Measurements from ENCODE around the gene GPC3. TPM values are rescaled to one million over a fixed set of nuclear protein-coding genes. Genes with fewer than 3 reads are reported as not detected.
A peak's percentile ranks its signal among the peaks of the same experiment; 100 is the strongest.

GPC3 gene
- total RNA-seq, 1 experiment from 2014 or later = 0.24 TPM

DNA sequence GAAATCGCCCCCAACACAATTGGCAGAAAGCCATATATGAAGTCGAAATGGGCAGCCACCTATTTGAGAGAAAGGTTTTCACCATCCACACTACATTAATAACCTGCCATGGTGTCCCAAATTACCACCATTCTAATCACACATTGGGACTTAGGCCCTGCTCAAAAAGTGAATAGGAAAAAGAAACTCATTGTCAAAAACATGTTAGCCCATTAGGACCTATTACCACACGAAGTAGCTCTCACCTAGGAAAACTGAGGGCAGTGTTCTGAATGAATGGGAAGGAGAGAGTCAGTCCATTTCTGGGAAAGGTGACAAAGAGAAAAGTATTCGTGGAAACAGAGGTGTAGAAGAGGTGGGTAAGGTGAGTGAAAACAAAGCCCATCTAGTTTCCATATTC lies 60.8 kb downstream of the GPC3 start:
- no peaks in the 10 kb centered on the region for H3K4me1 ChIP-seq (ENCODE audit: insufficient read depth, low read length, poor library complexity, severe bottlenecking)
- ChIA-PET CTCF (no interaction called here), POLR2A (ENCODE audit: low non-redundant PET) (no interaction called here)
- DNase-seq (ENCODE audit: low spot score) = no peak
- intact Hi-C loops (cut with micrococcal nuclease; ENCODE audit: unreplicated experiment) = loop anchor here (5.0 kb wide), 1 partner anchor 132 kb away; no protein-coding TSS in a partner anchor
- no peak overlapping the region for H3K4me3 ChIP-seq (ENCODE audit: low read depth, low read length, poor library complexity, severe bottlenecking)
- H3K9me3 ChIP-seq (ENCODE audit: low read depth, low read length, poor library complexity, severe bottlenecking) = no peaks in the 10 kb centered on the region
- no peak for TF ChIP-seq CTCF (conservative IDR thresholded peaks at IDR 0.05; ENCODE audit: low read depth, low read length)
- TF ChIP-seq EZH2 (IDR thresholded peaks at IDR 0.05; ENCODE audit: borderline replicate concordance, low read depth, low read length, poor library complexity, severe bottlenecking) = no peak
- BruUV-seq (replicated peaks) = no TSS peak
- no peak overlapping the region for H3K27ac ChIP-seq (ENCODE audit: low read depth, low read length, poor library complexity, severe bottlenecking)
- no peaks in the 10 kb centered on the region for H3K27me3 ChIP-seq (replicated peaks; ENCODE audit: insufficient read depth, low read depth, low read length, poor library complexity)
- H3K36me3 ChIP-seq (ENCODE audit: insufficient read depth, low read length, poor library complexity, severe bottlenecking) = no peaks in the 10 kb centered on the region

- no peaks in the 10 kb centered on the region for H3K9me3 ChIP-seq (ENCODE audit: low read depth, low read length, poor library complexity, severe bottlenecking)
- CTCF ChIA-PET = no interaction called here
- BruUV-seq (replicated peaks) = no TSS peak
- no peak overlapping the region for H3K4me3 ChIP-seq (ENCODE audit: low read depth, low read length, poor library complexity, severe bottlenecking)
- no peak for DNase-seq (ENCODE audit: low spot score)
- POLR2A ChIA-PET (ENCODE audit: low non-redundant PET) = no interaction called here
- H3K36me3 ChIP-seq (ENCODE audit: insufficient read depth, low read length, poor library complexity, severe bottlenecking) = no peaks in the 10 kb centered on the region
- intact Hi-C loops (cut with micrococcal nuclease; ENCODE audit: unreplicated experiment) = loop anchor here (5.0 kb wide), 1 partner anchor 131 kb away; no protein-coding TSS in a partner anchor
- no peaks in the 10 kb centered on the region for H3K27me3 ChIP-seq (replicated peaks; ENCODE audit: insufficient read depth, low read depth, low read length, poor library complexity)
- H3K4me1 ChIP-seq (ENCODE audit: insufficient read depth, low read length, poor library complexity, severe bottlenecking) = no peaks in the 10 kb centered on the region
- H3K27ac ChIP-seq (ENCODE audit: low read depth, low read length, poor library complexity, severe bottlenecking) = no peak overlapping the region
- TF ChIP-seq EZH2 (IDR thresholded peaks at IDR 0.05; ENCODE audit: borderline replicate concordance, low read depth, low read length, poor library complexity, severe bottlenecking) (no peak), CTCF (conservative IDR thresholded peaks at IDR 0.05; ENCODE audit: low read depth, low read length) (no peak)
Observed at GRCh38 chrX:133923548-133923947, 61.8 kb downstream of the GPC3 start.

DNA sequence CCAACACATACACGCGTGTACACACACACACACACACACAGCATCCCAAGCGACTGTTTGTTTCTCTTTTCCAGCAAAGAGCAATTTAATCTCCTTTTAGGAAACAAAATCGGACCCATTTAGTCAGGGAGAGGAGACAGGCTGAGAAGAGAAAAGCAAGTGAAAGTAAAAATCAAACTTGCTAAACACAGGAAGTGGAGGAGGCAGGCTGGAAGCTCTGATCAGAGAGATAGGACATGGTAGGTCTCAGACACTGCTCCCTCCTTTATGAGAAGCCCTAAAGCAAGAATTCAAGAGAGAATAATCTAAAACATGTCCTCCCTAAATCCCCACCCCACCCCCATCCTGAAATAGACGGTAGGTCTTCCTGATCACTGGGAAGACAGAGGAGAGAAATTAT lies 62.3 kb downstream of the GPC3 start:
- peak; percentile 4 for DNase-seq (ENCODE audit: low spot score)
- ChIA-PET POLR2A (ENCODE audit: low non-redundant PET) (no interaction called here), CTCF (no interaction called here)
- Histone ChIP-seq H3K4me1 (ENCODE audit: insufficient read depth, low read length, poor library complexity, severe bottlenecking) (no peaks in the 10 kb centered on the region), H3K27me3 (replicated peaks; ENCODE audit: insufficient read depth, low read depth, low read length, poor library complexity) (no peaks in the 10 kb centered on the region), H3K4me3 (ENCODE audit: low read depth, low read length, poor library complexity, severe bottlenecking) (no peak overlapping the region), H3K9me3 (ENCODE audit: low read depth, low read length, poor library complexity, severe bottlenecking) (no peaks in the 10 kb centered on the region), H3K27ac (ENCODE audit: low read depth, low read length, poor library complexity, severe bottlenecking) (no peak overlapping the region), H3K36me3 (ENCODE audit: insufficient read depth, low read length, poor library complexity, severe bottlenecking) (no peaks in the 10 kb centered on the region)
- intact Hi-C loops (cut with micrococcal nuclease; ENCODE audit: unreplicated experiment) = loop anchor here (5.0 kb wide), 1 partner anchor 131 kb away; no protein-coding TSS in a partner anchor
- no peak for TF ChIP-seq CTCF (conservative IDR thresholded peaks at IDR 0.05; ENCODE audit: low read depth, low read length)
- TF ChIP-seq EZH2 (IDR thresholded peaks at IDR 0.05; ENCODE audit: borderline replicate concordance, low read depth, low read length, poor library complexity, severe bottlenecking) = no peak
- no TSS peak for BruUV-seq (replicated peaks)
